ENCODE data around the gene ABHD11. TPM values are rescaled to one million over a fixed set of nuclear protein-coding genes. Genes with fewer than 3 reads are reported as not detected.

The ABHD11 gene
- total and polyA plus RNA-seq, 9 of the 15 experiments (the other 6 are each of a cell fraction or from before 2014, with no cell fraction given): 7.7 to 44.2 (median 18.9) TPM

GRCh38 chr7:73712773-73713172 is 25.8 kb downstream of the ABHD11 start:
- ChIA-PET CTCF (ENCODE audit: low intra/inter-chr PET ratio) (no interaction called here), POLR2A (interaction anchor here (0.6 to 1.2 kb wide), 3 partner anchors 17 to 748 kb away, joined by 3 read pairs; no protein-coding TSS in a partner anchor)

GRCh38 chr7:73708961-73709549 is 29.5 kb downstream of the ABHD11 start:
- in situ Hi-C loops (cut with MboI): no loop called here
- 81% methylated on average over 16 of the region's 16 CpGs for WGBS (ENCODE audit: insufficient coverage, low coverage, missing lambda C conversion rate)
- Histone ChIP-seq H3K27ac (ENCODE audit: extremely low read depth, low read depth, low read length) (no peak overlapping the region), H3K79me2 (ENCODE audit: control insufficient read depth, insufficient read depth, low read length) (no peaks in the 10 kb centered on the region), H3K9me1 (ENCODE audit: control insufficient read depth, insufficient read depth, low read length) (no peaks in the 10 kb centered on the region), H2AFZ (ENCODE audit: low read depth, low read length) (no peak overlapping the region), H3K36me3 (ENCODE audit: control insufficient read depth, insufficient read depth, low read length) (peaks cover 8% of the 10 kb centered on the region; the same call in 2 of the 3 replicates), H3K9ac (ENCODE audit: insufficient read depth in 1 of 2, low read depth in 2 of 2, low read length in 2 of 2) (no peak overlapping the region), H3K4me1 (replicated peaks in 1 of 2; ENCODE audit: control insufficient read depth in 2 of 2, insufficient read depth in 2 of 2, low read length in 2 of 2) (peaks cover 14 to 49% of the 10 kb centered on the region in 2 experiments; a peak in 4 of 5 replicates), H3K4me3 (no peak overlapping the region), H3K27me3 (ENCODE audit: control insufficient read depth in 2 of 2, insufficient read depth in 2 of 2, low read length in 2 of 2) (no peaks in the 10 kb centered on the region), H3K9me3 (replicated peaks; ENCODE audit: control insufficient read depth, insufficient read depth, low read depth, low read length) (no peaks in the 10 kb centered on the region), H3K4me2 (ENCODE audit: insufficient read depth, low read length) (no peak overlapping the region), H4K20me1 (replicated peaks; ENCODE audit: control insufficient read depth, insufficient read depth, low read length) (peaks cover 27% of the 10 kb centered on the region)
- ChIA-PET POLR2A (interaction anchor here (1.6 kb wide), 1 partner anchor 10 kb away, joined by 3 read pairs; no protein-coding TSS in a partner anchor), CTCF (ENCODE audit: low intra/inter-chr PET ratio) (no interaction called here)
- peak; percentile 7; the same call in 1 of the 3 replicates for ATAC-seq
- intact Hi-C loops (cut with micrococcal nuclease): no loop called here
- TF ChIP-seq BRD9 (IDR thresholded peaks at IDR 0.05; ENCODE audit: low read depth, partially characterized antibody) (no peak), TEAD4 (IDR thresholded peaks at IDR 0.05; ENCODE audit: low read length) (no peak), TEAD4 (CRISPR knock-in tag; IDR thresholded peaks at IDR 0.05; ENCODE audit: borderline replicate concordance) (no peak)
- DNase-seq (ENCODE audit: extremely low read depth in 1 of 4, low spot score in 3 of 4): no peak
- FAIRE-seq: no peak
- BruUV-seq (replicated peaks): no TSS peak

More at GRCh38 chr7:73712773-73713172, 25.8 kb downstream of the ABHD11 start:
- Histone ChIP-seq H3K4me2 (ENCODE audit: insufficient read depth, low read length) (no peak overlapping the region), H3K79me2 (ENCODE audit: control insufficient read depth, insufficient read depth, low read length) (peaks cover 2% of the 10 kb centered on the region; the same call in 1 of the 3 replicates), H3K27me3 (ENCODE audit: control insufficient read depth in 2 of 2, insufficient read depth in 2 of 2, low read length in 2 of 2) (no peaks in the 10 kb centered on the region), H3K9me1 (ENCODE audit: control insufficient read depth, insufficient read depth, low read length) (peaks cover 6% of the 10 kb centered on the region), H3K9me3 (replicated peaks; ENCODE audit: control insufficient read depth, insufficient read depth, low read depth, low read length) (no peaks in the 10 kb centered on the region), H4K20me1 (replicated peaks; ENCODE audit: control insufficient read depth, insufficient read depth, low read length) (peaks cover 38% of the 10 kb centered on the region), H3K36me3 (ENCODE audit: control insufficient read depth, insufficient read depth, low read length) (no peaks in the 10 kb centered on the region), H3K4me3 (no peak overlapping the region), H3K27ac (ENCODE audit: extremely low read depth, low read depth, low read length) (no peak overlapping the region), H2AFZ (ENCODE audit: low read depth, low read length) (no peak overlapping the region), H3K9ac (ENCODE audit: insufficient read depth in 1 of 2, low read depth in 2 of 2, low read length in 2 of 2) (no peak overlapping the region), H3K4me1 (replicated peaks in 1 of 2; ENCODE audit: control insufficient read depth in 2 of 2, insufficient read depth in 2 of 2, low read length in 2 of 2) (peaks cover 19 to 41% of the 10 kb centered on the region in 2 experiments; a peak in 4 of 5 replicates)
- FAIRE-seq (no peak), ATAC-seq (no peak), DNase-seq (ENCODE audit: extremely low read depth in 1 of 4, low spot score in 3 of 4) (no peak)
- WGBS (ENCODE audit: insufficient coverage, low coverage, missing lambda C conversion rate): 36% methylated on average over 1 of the region's 1 CpG
- in situ Hi-C loops (cut with MboI) (no loop called here), intact Hi-C loops (cut with micrococcal nuclease) (no loop called here)
- TF ChIP-seq RCOR1 (IDR thresholded peaks at IDR 0.05; ENCODE audit: borderline replicate concordance in 1 of 2, low read depth in 2 of 2, low read length in 2 of 2): 0 out of 4 replicates have a peak, but pooled peaks of 1 of the 2 experiments have one; percentile 37
- peak; percentile 97 for TF ChIP-seq RBM25 (IDR thresholded peaks at IDR 0.05; ENCODE audit: low read depth, low read length, severe bottlenecking)
- peak; percentile 91 for TF ChIP-seq BCOR (IDR thresholded peaks at IDR 0.05)
- TF ChIP-seq SMARCC2 (IDR thresholded peaks at IDR 0.05; ENCODE audit: low read depth): no peak
- TF ChIP-seq HDAC2 (IDR thresholded peaks at IDR 0.05): peak; percentile 75; the same call in 1 of the 2 replicates
- no peak for TF ChIP-seq KDM5B (IDR thresholded peaks at IDR 0.05; ENCODE audit: insufficient replicate concordance, low read depth, low read length)
- TF ChIP-seq SMARCA5 (IDR thresholded peaks at IDR 0.05): peak; percentile 78; the same call in 1 of the 2 replicates
- TF ChIP-seq KDM1A (IDR thresholded peaks at IDR 0.05): peak; percentile 58 to 62; a peak in 2 of 4 replicates
- no TSS peak for BruUV-seq (replicated peaks)

Data from K562 (cell line).